ENCODE data around the gene OPCML.

- TF ChIP-seq, protein P1, sequence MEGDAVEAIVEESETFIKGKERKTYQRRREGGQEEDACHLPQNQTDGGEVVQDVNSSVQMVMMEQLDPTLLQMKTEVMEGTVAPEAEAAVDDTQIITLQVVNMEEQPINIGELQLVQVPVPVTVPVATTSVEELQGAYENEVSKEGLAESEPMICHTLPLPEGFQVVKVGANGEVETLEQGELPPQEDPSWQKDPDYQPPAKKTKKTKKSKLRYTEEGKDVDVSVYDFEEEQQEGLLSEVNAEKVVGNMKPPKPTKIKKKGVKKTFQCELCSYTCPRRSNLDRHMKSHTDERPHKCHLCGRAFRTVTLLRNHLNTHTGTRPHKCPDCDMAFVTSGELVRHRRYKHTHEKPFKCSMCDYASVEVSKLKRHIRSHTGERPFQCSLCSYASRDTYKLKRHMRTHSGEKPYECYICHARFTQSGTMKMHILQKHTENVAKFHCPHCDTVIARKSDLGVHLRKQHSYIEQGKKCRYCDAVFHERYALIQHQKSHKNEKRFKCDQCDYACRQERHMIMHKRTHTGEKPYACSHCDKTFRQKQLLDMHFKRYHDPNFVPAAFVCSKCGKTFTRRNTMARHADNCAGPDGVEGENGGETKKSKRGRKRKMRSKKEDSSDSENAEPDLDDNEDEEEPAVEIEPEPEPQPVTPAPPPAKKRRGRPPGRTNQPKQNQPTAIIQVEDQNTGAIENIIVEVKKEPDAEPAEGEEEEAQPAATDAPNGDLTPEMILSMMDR (IDR thresholded peaks at IDR 0.05) = no peak
- TF ChIP-seq POLR2A (IDR thresholded peaks at IDR 0.05) (no peak), POLR2AphosphoS5 (IDR thresholded peaks at IDR 0.05) (no peak)
These were observed 679.9 kb downstream of the OPCML start for GRCh38 chr11:132852361-132852760.

Measured in transverse colon (tissue), 4 donors.